Kidney glomerular epithelial cell (primary cell): ENCODE data around the gene PUS1.
"Not testable (repeated sequence)": the region's sequence is repeated elsewhere in the genome, so short reads cannot be mapped to it uniquely, and the experiment has no call there.

Experiments
- DNase-seq: peaks from one replicate; lab custom pipeline; 2025; lab: John Stamatoyannopoulos, UW

Gene PUS1

GRCh38 chr12:131928711-131929580 lies at the start of gene PUS1:
TSS of gene PUS1 (plus strand) at chr12:131929276. CDS start at chr12:131929723, 447 bp downstream.
- peak; percentile 80 for DNase-seq

- no peak for DNase-seq
Measured at GRCh38 chr12:131882804-131883520, 46.1 kb upstream of the PUS1 start.

GRCh38 chr12:131883521-131883900 lies 45.6 kb upstream of the PUS1 start:
- no peak for DNase-seq

- not testable (repeated sequence) for DNase-seq
Measured at GRCh38 chr12:131885076-131885475, 44.0 kb upstream of the PUS1 start.

GRCh38 chr12:131885543-131886057 lies 43.5 kb upstream of the PUS1 start:
- no peak for DNase-seq

- not testable (repeated sequence) for DNase-seq
Measured at GRCh38 chr12:131891722-131892121, 37.4 kb upstream of the PUS1 start.

- DNase-seq = no peak
Measured at GRCh38 chr12:131892711-131893604, 36.1 kb upstream of the PUS1 start.

GRCh38 chr12:131893605-131894312 lies 35.3 kb upstream of the PUS1 start:
- DNase-seq = no peak

- DNase-seq = peak; percentile 42
Measured at GRCh38 chr12:131894313-131894860, 34.7 kb upstream of the PUS1 start, which contains the start of gene ULK1. TSS of gene ULK1 (plus strand) at chr12:131894622. CDS start at chr12:131895002, 380 bp downstream.

GRCh38 chr12:131894981-131895639 lies 34.0 kb upstream of the PUS1 start:
- no peak for DNase-seq

GRCh38 chr12:131895640-131896079 lies 33.4 kb upstream of the PUS1 start:
- no peak for DNase-seq

- peak; percentile 67 for DNase-seq
Measured at GRCh38 chr12:131896080-131896810, 32.8 kb upstream of the PUS1 start.

- DNase-seq = no peak
Measured at GRCh38 chr12:131896811-131897270, 32.2 kb upstream of the PUS1 start.

GRCh38 chr12:131897276-131897675 lies 31.8 kb upstream of the PUS1 start:
- no peak for DNase-seq

- no peak for DNase-seq
Measured at GRCh38 chr12:131897875-131898274, 31.2 kb upstream of the PUS1 start.

GRCh38 chr12:131900397-131900796 lies 28.7 kb upstream of the PUS1 start:
- DNase-seq = no peak

GRCh38 chr12:131901431-131902331 lies 27.4 kb upstream of the PUS1 start:
- no peak for DNase-seq
